HepG2 (cell line): ENCODE data around the gene RAB3A. TPM values are rescaled to one million over a fixed set of nuclear protein-coding genes. Genes with fewer than 3 reads are reported as not detected.
A peak's percentile ranks its signal among the peaks of the same experiment; 100 is the strongest.

Experiments
- BRF2 ChIP-seq: sonication (generic); formaldehyde crosslinking; IDR thresholded peaks from 2 replicates; pipeline ENCODE4 v1.8.1; 2022; ENCODE audit warnings: mild to moderate bottlenecking, missing genetic modification reagents
- HNF4G ChIP-seq, 2 experiments: sonication (generic) in 1 of 2; formaldehyde crosslinking in 1 of 2; IDR thresholded peaks; 2 replicates each; pipeline versions ENCODE4 v1.4.0 to v1.6.1; 2011 to 2020; ENCODE audit warnings: borderline replicate concordance in 2 of 2, low read depth in 2 of 2, mild to moderate bottlenecking in 2 of 2, low read length in 1 of 2, missing genetic modification reagents in 1 of 2, moderate library complexity in 1 of 2
- MEIS1 ChIP-seq: sonication (generic); formaldehyde crosslinking; IDR thresholded peaks from 2 replicates; pipeline ENCODE4 v1.9.0; 2021; ENCODE audit warnings: mild to moderate bottlenecking, missing genetic modification reagents, moderate library complexity, borderline replicate concordance
- MIER3 ChIP-seq: IDR thresholded peaks from 2 replicates; pipeline ENCODE4 v1.6.1; 2016; ENCODE audit warnings: missing compliant biosample characterization, borderline replicate concordance
- NKX3-1 ChIP-seq: sonication (generic); formaldehyde crosslinking; IDR thresholded peaks from 2 replicates; pipeline ENCODE4 v1.5.0; 2020; ENCODE audit warnings: missing genetic modification reagents
- NR0B2 ChIP-seq: sonication (generic); formaldehyde crosslinking; IDR thresholded peaks from 2 replicates; pipeline ENCODE4 v1.4.0; 2020; ENCODE audit warnings: mild to moderate bottlenecking, missing genetic modification reagents
- SMC3 ChIP-seq: IDR thresholded peaks from 2 replicates; pipeline ENCODE4 v1.6.1; 2011; ENCODE audit warnings: low read length, improper control_type of control experiment
- ZFP90 ChIP-seq: sonication (generic); formaldehyde crosslinking; IDR thresholded peaks from 2 replicates; pipeline ENCODE4 v1.8.0; 2022; ENCODE audit warnings: missing genetic modification reagents, mild to moderate bottlenecking, inconsistent platforms, borderline replicate concordance
- ZNF17 ChIP-seq: sonication (generic); formaldehyde crosslinking; IDR thresholded peaks from 2 replicates; pipeline ENCODE4 v1.5.0; 2020; ENCODE audit warnings: mild to moderate bottlenecking, missing genetic modification reagents
- ZNF230 ChIP-seq: sonication (generic); formaldehyde crosslinking; IDR thresholded peaks from 2 replicates; pipeline ENCODE4 v1.4.0; 2020; ENCODE audit warnings: mild to moderate bottlenecking, missing genetic modification reagents
- ZNF337 ChIP-seq: sonication (generic); formaldehyde crosslinking; IDR thresholded peaks from 2 replicates; pipeline ENCODE4 v1.5.1; 2020; ENCODE audit warnings: missing genetic modification reagents, low read depth, mild to moderate bottlenecking, borderline replicate concordance
- ZNF501 ChIP-seq: sonication (generic); formaldehyde crosslinking; IDR thresholded peaks from 2 replicates; pipeline ENCODE4 v1.5.1; 2020; ENCODE audit warnings: mild to moderate bottlenecking, moderate library complexity, missing genetic modification reagents
- ZNF569 ChIP-seq: sonication (generic); formaldehyde crosslinking; IDR thresholded peaks from 2 replicates; pipeline ENCODE4 v1.5.0; 2020; ENCODE audit warnings: mild to moderate bottlenecking, missing genetic modification reagents, moderate library complexity, borderline replicate concordance
- ZNF572 ChIP-seq: sonication (generic); formaldehyde crosslinking; IDR thresholded peaks from 2 replicates; pipeline ENCODE4 v1.5.1; 2020; ENCODE audit warnings: mild to moderate bottlenecking, missing genetic modification reagents
- ZNF737 ChIP-seq: sonication (generic); formaldehyde crosslinking; IDR thresholded peaks from 2 replicates; pipeline ENCODE4 v1.5.0; 2020; ENCODE audit warnings: missing genetic modification reagents, mild to moderate bottlenecking, borderline replicate concordance
- ZNF768 ChIP-seq: sonication (generic); formaldehyde crosslinking; IDR thresholded peaks from 2 replicates; pipeline ENCODE4 v1.4.0; 2020; ENCODE audit warnings: missing genetic modification reagents
- polyA plus RNA-seq, 8 experiments: library from polyadenylated mRNA; depleted of rRNA in 3 of 8; stranded (reverse) in 7 of 8; unstranded in 1 of 8; fragments of >200 nt; fragmentation: Illumina TruSeq in 4 of 8; extraction: Trizol in 4 of 8; gene quantifications; 2 replicates each; pipeline versions ENCODE4 v1.2.1 to v1.2.3, GENCODE V29; 2011 to 2016; ENCODE audit warnings: low read depth in 4 of 8, missing spikeins in 1 of 8, mixed read lengths in 1 of 8; ENCODE audit not compliant: insufficient read depth in 1 of 8
- total RNA-seq, 5 experiments: library from RNA; depleted of rRNA; stranded (reverse); fragments of >200 nt; fragmentation: Illumina TruSeq; extraction: Trizol; gene quantifications; 2 replicates each; pipeline ENCODE4 v1.2.3, GENCODE V29; 2016; ENCODE audit warnings: low read depth in 1 of 5
- TF ChIP-seq, protein P1 (sequence below), 2 experiments: sonication (generic) in 1 of 2; formaldehyde crosslinking in 1 of 2; IDR thresholded peaks; 2 replicates each; pipeline versions ENCODE4 v1.6.1 to v1.9.0; 2014 to 2022; ENCODE audit warnings: antibody characterized with exemption in 1 of 2, borderline replicate concordance in 1 of 2, inconsistent platforms in 1 of 2, low read depth in 1 of 2, missing genetic modification reagents in 1 of 2
- TF ChIP-seq, protein P2 (sequence below): sonication (generic); formaldehyde crosslinking; conservative IDR thresholded peaks from 2 replicates; pipeline ENCODE4 v1.8.0; 2022; ENCODE audit warnings: low read depth, missing genetic modification reagents

RAB3A gene
- total and polyA plus RNA-seq, 2 of the 13 experiments (the other 11 are each of a cell fraction or from before 2014, with no cell fraction given) = 0.58 to 0.98 TPM

DNA sequence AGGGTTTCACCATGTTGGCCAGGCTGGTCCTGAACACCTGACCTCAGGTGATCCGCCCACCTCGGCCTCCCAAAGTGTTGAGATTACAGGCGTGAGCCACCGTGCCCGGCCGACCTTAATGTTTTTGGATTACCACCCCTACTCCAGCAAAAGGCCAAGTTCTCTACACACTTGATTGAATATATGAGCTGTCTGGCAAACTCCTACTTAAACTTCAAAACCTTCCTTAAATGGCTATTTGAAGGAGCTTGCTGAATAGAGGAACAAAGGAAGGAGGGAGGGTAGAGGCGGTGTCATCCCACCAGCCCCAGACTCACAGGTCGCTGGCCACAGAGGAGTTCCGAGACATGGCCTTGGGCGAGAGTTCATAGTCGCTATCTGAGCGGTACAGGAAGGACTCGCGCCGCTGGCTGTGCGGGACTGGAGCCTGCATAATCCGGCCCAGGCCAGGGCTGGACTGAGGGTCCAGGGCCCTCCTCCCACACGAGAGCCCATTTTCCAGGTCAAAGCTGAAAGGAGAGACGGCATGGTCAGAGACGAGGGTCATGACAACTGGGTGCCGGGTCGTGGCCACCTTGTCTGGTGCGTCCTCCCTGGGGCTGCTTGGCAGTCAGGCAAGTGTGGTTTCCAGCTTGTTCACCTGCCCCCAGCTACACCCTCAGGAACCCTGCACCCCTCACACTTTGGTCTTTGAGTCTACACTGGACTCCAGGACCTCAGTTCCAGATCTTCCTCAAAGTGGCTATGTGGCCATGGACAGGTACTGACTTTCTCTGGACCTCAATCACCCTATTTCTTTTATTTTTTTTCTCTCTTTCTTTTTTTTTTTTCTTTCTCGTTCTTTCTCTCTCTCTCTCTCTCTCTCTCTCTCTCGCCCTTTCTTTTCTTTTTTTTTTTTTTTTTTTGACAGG lies 18.2 kb upstream of the RAB3A start (continued):
- TF ChIP-seq NKX3-1 (CRISPR knock-in tag) (no peak), ZNF337 (CRISPR knock-in tag) (no peak), NR0B2 (CRISPR knock-in tag) (no peak), ZNF737 (CRISPR knock-in tag) (no peak), MIER3 (no peak), ZNF501 (CRISPR knock-in tag) (0 out of 2 replicates have a peak, but pooled peaks have one; percentile 18), ZNF572 (no peak), SMC3 (no peak), ZNF17 (CRISPR knock-in tag) (no peak), ZFP90 (CRISPR knock-in tag) (0 out of 2 replicates have a peak, but pooled peaks have one; percentile 30), MEIS1 (CRISPR knock-in tag) (peak; percentile 42; the same call in 1 of the 2 replicates), ZNF230 (no peak), ZNF569 (CRISPR knock-in tag) (no peak), HNF4G (IDR thresholded peaks at IDR 0.05; ENCODE audit: borderline replicate concordance, low read depth, low read length) (no peak), HNF4G (CRISPR knock-in tag; IDR thresholded peaks at IDR 0.05; ENCODE audit: borderline replicate concordance, low read depth) (no peak), ZNF768 (CRISPR knock-in tag) (0 out of 2 replicates have a peak, but pooled peaks have one; percentile 25), BRF2 (CRISPR knock-in tag) (no peak)
- TF ChIP-seq, protein P1, sequence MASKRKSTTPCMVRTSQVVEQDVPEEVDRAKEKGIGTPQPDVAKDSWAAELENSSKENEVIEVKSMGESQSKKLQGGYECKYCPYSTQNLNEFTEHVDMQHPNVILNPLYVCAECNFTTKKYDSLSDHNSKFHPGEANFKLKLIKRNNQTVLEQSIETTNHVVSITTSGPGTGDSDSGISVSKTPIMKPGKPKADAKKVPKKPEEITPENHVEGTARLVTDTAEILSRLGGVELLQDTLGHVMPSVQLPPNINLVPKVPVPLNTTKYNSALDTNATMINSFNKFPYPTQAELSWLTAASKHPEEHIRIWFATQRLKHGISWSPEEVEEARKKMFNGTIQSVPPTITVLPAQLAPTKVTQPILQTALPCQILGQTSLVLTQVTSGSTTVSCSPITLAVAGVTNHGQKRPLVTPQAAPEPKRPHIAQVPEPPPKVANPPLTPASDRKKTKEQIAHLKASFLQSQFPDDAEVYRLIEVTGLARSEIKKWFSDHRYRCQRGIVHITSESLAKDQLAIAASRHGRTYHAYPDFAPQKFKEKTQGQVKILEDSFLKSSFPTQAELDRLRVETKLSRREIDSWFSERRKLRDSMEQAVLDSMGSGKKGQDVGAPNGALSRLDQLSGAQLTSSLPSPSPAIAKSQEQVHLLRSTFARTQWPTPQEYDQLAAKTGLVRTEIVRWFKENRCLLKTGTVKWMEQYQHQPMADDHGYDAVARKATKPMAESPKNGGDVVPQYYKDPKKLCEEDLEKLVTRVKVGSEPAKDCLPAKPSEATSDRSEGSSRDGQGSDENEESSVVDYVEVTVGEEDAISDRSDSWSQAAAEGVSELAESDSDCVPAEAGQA (IDR thresholded peaks at IDR 0.05; ENCODE audit: low read depth) = no peak
- TF ChIP-seq, protein P1 (CRISPR knock-in tag; IDR thresholded peaks at IDR 0.05; ENCODE audit: borderline replicate concordance) = no peak
- TF ChIP-seq, protein P2, sequence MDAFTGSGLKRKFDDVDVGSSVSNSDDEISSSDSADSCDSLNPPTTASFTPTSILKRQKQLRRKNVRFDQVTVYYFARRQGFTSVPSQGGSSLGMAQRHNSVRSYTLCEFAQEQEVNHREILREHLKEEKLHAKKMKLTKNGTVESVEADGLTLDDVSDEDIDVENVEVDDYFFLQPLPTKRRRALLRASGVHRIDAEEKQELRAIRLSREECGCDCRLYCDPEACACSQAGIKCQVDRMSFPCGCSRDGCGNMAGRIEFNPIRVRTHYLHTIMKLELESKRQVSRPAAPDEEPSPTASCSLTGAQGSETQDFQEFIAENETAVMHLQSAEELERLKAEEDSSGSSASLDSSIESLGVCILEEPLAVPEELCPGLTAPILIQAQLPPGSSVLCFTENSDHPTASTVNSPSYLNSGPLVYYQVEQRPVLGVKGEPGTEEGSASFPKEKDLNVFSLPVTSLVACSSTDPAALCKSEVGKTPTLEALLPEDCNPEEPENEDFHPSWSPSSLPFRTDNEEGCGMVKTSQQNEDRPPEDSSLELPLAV (CRISPR knock-in tag) = no peak
